Trophoblast cell (in vitro differentiated cells and primary cell): ENCODE measurements around the gene KIAA0232.
A peak's percentile ranks its signal among the peaks of the same experiment; 100 is the strongest.

ENCODE experiments used
- DNase-seq, 2 donors: peaks; one replicate each; pipeline ENCODE4 v3.0.0-alpha.2; 2016
- H2AFZ ChIP-seq: 2 replicates; pipeline ENCODE4 v1.6.1; 2013; ENCODE audit warnings: low read length, moderate library complexity, mild to moderate bottlenecking; ENCODE audit not compliant: insufficient read depth, poor library complexity
- H2AK5ac ChIP-seq: 2 replicates; pipeline ENCODE4 v1.6.1; 2013; ENCODE audit warnings: mild to moderate bottlenecking, low read length
- H2BK120ac ChIP-seq: 2 replicates; pipeline ENCODE4 v1.6.1; 2013; ENCODE audit warnings: low read length, mild to moderate bottlenecking, moderate library complexity; ENCODE audit not compliant: insufficient read depth, poor library complexity
- H2BK12ac ChIP-seq: 2 replicates; pipeline ENCODE4 v1.6.1; 2013; ENCODE audit warnings: mild to moderate bottlenecking, low read length, moderate library complexity
- H2BK5ac ChIP-seq: 2 replicates; pipeline ENCODE4 v1.6.1; 2013; ENCODE audit warnings: low read length, low read depth, moderate library complexity, mild to moderate bottlenecking; ENCODE audit not compliant: poor library complexity
- H3K14ac ChIP-seq: 2 replicates; pipeline ENCODE4 v1.6.1; 2013; ENCODE audit warnings: mild to moderate bottlenecking, low read length
- H3K18ac ChIP-seq: 2 replicates; pipeline ENCODE4 v1.6.1; 2013; ENCODE audit warnings: mild to moderate bottlenecking, low read length
- H3K23ac ChIP-seq: 2 replicates; pipeline ENCODE4 v1.6.1; 2013; ENCODE audit warnings: low read length
- H3K27ac ChIP-seq: 2 replicates; pipeline ENCODE4 v1.5.1; 2013; ENCODE audit warnings: low read depth, mild to moderate bottlenecking, inconsistent platforms, low read length, moderate library complexity
- H3K27me3 ChIP-seq: 2 replicates; pipeline ENCODE4 v1.6.1; 2013; ENCODE audit warnings: inconsistent platforms, mild to moderate bottlenecking, low read length, moderate library complexity; ENCODE audit not compliant: insufficient read depth
- H3K36me3 ChIP-seq, 2 experiments: 1 replicate in 1 of 2; 2 replicates in 1 of 2; pipeline ENCODE4 v1.6.1; 2013; ENCODE audit warnings: low read length in 2 of 2, mild to moderate bottlenecking in 2 of 2, moderate library complexity in 1 of 2; ENCODE audit not compliant: insufficient read depth in 2 of 2, control insufficient read depth in 1 of 2
- H3K4ac ChIP-seq: 2 replicates; pipeline ENCODE4 v1.6.1; 2013; ENCODE audit warnings: low read depth, mild to moderate bottlenecking, low read length, moderate library complexity
- H3K4me1 ChIP-seq, 2 experiments: 1 replicate in 1 of 2; 2 replicates in 1 of 2; pipeline ENCODE4 v1.6.1; 2013; ENCODE audit warnings: low read length in 2 of 2, mild to moderate bottlenecking in 2 of 2, moderate library complexity in 1 of 2; ENCODE audit not compliant: insufficient read depth in 2 of 2, control insufficient read depth in 1 of 2
- H3K4me2 ChIP-seq: 2 replicates; pipeline ENCODE4 v1.6.1; 2013; ENCODE audit warnings: inconsistent platforms, mild to moderate bottlenecking, low read length, moderate library complexity
- H3K4me3 ChIP-seq: 2 replicates; pipeline ENCODE4 v1.5.1; 2013; ENCODE audit warnings: mild to moderate bottlenecking, low read depth, low read length, inconsistent platforms
- H3K79me1 ChIP-seq: one replicate; pipeline ENCODE4 v1.6.1; 2013; ENCODE audit warnings: low read length
- H3K79me2 ChIP-seq: 2 replicates; pipeline ENCODE4 v1.6.1; 2013; ENCODE audit warnings: low read length, mild to moderate bottlenecking; ENCODE audit not compliant: control insufficient read depth, insufficient read depth, poor library complexity
- H3K9ac ChIP-seq: 2 replicates; pipeline ENCODE4 v1.6.1; 2013; ENCODE audit warnings: mild to moderate bottlenecking, low read length
- H3K9me3 ChIP-seq: 2 replicates; pipeline ENCODE4 v1.6.1; 2013; ENCODE audit warnings: low read depth, mild to moderate bottlenecking, control low read depth, inconsistent platforms, low read length; ENCODE audit not compliant: insufficient read depth
- H4K12ac ChIP-seq: 2 replicates; pipeline ENCODE4 v1.6.1; 2013; ENCODE audit warnings: low read depth, mild to moderate bottlenecking, low read length, moderate library complexity
- H4K8ac ChIP-seq: 2 replicates; pipeline ENCODE4 v1.6.1; 2013; ENCODE audit warnings: low read depth, mild to moderate bottlenecking, low read length, moderate library complexity
- H4K91ac ChIP-seq: one replicate; pipeline ENCODE4 v1.6.1; 2013; ENCODE audit warnings: low read depth, mild to moderate bottlenecking, low read length, moderate library complexity
- WGBS: extraction: QIAGEN DNeasy Blood & Tissue Kit; methylation state at CpG from one replicate; pipeline ENCODE4 v1.1.7; 2013; ENCODE audit warnings: missing lambda C conversion rate; ENCODE audit not compliant: insufficient read length, insufficient coverage; ENCODE audit errors: extremely low coverage; 5-methylcytosine and 5-hydroxymethylcytosine counted together

KIAA0232 gene

DNA sequence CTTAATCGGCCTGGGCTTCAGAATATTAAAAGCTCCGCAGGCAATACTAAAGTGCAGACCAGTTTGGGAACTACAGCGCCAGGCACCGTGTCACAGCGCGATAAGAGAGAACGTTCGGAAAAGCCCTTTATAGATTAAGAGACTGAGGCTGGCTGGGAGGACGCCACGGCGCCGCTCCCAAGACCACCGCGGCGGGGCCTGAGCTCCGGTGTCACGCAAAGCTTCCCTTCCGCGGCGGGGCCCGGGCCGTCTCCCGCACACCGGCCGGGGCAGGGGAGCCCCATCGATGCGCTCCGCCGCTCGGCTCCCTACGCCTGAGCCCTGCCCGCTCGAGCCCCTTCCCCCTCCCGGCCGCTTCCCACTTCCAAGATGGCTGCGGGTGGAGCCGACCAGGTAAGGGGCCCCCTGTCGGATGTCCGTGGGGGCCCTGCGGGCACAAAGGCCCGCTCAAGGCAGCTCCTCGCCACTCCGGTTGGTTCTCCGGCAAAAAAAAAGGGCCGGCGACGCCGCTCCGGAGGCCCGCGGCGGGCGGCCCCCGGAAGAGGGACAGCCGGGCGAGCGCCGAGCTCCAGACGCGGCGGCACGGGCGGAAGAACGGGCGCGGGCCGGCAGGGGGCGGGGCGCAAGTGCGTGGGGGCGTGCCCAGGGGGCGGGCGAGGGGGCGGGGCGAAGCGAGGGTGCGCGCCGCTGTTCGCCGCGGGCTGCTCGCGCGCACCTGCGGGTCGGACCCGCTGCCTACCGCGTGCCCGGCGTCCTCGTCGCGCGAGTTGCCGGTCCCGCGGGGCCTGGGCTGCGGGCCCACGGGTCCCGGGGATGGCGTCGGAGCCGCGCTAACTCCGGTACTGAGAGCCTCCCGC lies 126.8 kb downstream of the KIAA0232 start, which contains the start of gene TBC1D14:
TBC1D14 (plus strand) TSS at position 714 of the 857 bp plus-strand sequence. CDS start 13,564 bp downstream, outside the sequence.
- Histone ChIP-seq H3K9ac (peak within 1 kb of the TSS; percentile 96), H4K12ac (peak within 1 kb of the TSS; percentile 74), H2BK5ac (peak within 1 kb of the TSS; percentile 98), H2AK5ac (peak within 1 kb of the TSS; percentile 92), H3K9me3 (no peaks in the 10 kb centered on the region), H3K4me1 (peaks cover 12 to 14% of the 10 kb centered on the region in 2 experiments), H2BK12ac (peak within 1 kb of the TSS; percentile 29), H3K4me2 (peak within 1 kb of the TSS; percentile 96), H3K23ac (no peak within 1 kb of the TSS), H2BK120ac (peak within 1 kb of the TSS; percentile 87), H3K27ac (peak within 1 kb of the TSS; percentile 98), H3K4ac (peak within 1 kb of the TSS; percentile 85), H3K14ac (peak within 1 kb of the TSS; percentile 74), H3K18ac (peak within 1 kb of the TSS; percentile 92), H3K27me3 (no peaks in the 10 kb centered on the region), H3K79me2 (peaks cover 11% of the 10 kb centered on the region), H4K91ac (peak within 1 kb of the TSS; percentile 90), H3K79me1 (peaks cover 6% of the 10 kb centered on the region), H3K36me3 (no peaks in the 10 kb centered on the region), H4K8ac (peak within 1 kb of the TSS; percentile 96), H2AFZ (peak within 1 kb of the TSS; percentile 87), H3K4me3 (peak within 1 kb of the TSS; percentile 83)
- peak; percentile 78 to 81 for DNase-seq
- WGBS = no CpG with 5 or more reads among the region's 108 CpGs

DNA sequence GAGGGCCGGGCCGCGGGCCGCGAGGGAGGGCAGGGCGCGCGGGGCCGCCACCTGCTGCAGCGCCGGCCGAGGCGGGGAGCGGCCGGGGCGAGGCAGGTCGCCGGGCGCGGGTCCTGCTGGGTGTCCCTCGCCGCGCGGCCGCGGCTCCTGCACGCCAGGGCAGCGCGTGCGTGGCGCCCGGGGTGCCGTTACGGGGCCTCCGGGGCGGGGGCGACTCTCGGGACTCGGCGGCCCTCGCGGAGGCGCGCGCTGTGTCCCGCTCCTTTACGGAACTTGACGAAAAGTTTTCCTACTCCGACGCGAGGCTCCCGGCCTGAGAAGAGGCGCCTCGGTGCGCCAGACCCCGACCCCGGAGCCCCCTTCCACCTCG lies 127.4 kb downstream of the KIAA0232 start:
- H2BK5ac ChIP-seq = no peak overlapping the region
- no CpG with 5 or more reads among the region's 58 CpGs for WGBS
- H2BK120ac ChIP-seq = peak overlapping the region; percentile 44
- peak overlapping the region; percentile 85 for H3K4ac ChIP-seq
- H3K36me3 ChIP-seq = no peaks in the 10 kb centered on the region
- H2AFZ ChIP-seq = peak overlapping the region; percentile 87
- H3K4me1 ChIP-seq = peaks cover 12 to 17% of the 10 kb centered on the region in 2 experiments
- H3K79me1 ChIP-seq = peaks cover 6% of the 10 kb centered on the region
- H3K4me2 ChIP-seq = peak overlapping the region; percentile 96
- H3K18ac ChIP-seq = peak overlapping the region; percentile 91
- no peak overlapping the region for H3K23ac ChIP-seq
- peak overlapping the region; percentile 71 for H4K8ac ChIP-seq
- H4K12ac ChIP-seq = peak overlapping the region; percentile 17
- H2AK5ac ChIP-seq = peak overlapping the region; percentile 92
- H3K79me2 ChIP-seq = peaks cover 11% of the 10 kb centered on the region
- no peak overlapping the region for H3K27ac ChIP-seq
- DNase-seq = no peak
- no peaks in the 10 kb centered on the region for H3K27me3 ChIP-seq
- no peak overlapping the region for H2BK12ac ChIP-seq
- no peaks in the 10 kb centered on the region for H3K9me3 ChIP-seq
- peak overlapping the region; percentile 62 for H3K9ac ChIP-seq
- H3K14ac ChIP-seq = peak overlapping the region; percentile 74
- H3K4me3 ChIP-seq = peak overlapping the region; percentile 83
- H4K91ac ChIP-seq = peak overlapping the region; percentile 75

DNA sequence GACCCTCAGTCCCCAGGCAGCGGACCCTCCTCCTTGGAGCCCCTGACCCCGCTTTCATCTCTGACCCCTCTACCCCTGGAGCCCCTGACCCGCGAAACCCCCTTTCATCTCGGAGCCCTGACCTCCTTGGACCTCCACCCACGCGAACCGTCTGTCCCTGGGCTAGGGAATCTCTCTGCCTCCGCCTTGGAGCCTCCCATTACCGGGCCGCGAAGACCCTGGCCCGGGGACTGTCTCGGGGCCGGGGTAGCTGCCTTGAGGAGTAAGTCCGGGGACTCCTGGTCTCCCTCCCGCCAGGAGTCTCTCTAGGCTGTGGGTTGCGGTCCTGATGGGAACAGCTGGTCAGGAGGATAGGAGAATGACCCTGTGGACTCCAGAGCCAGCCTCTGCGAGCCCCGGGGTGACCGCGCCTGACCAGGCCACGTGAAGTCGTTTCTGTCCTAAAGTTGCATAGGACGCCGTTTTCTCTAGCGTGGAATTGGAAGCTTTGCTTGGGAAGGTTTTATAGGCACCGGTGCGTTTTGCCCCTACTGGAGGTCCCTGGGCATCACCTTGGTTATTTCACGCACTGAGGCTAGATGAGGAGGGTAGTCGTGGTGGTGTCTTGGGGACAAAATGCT lies 127.9 kb downstream of the KIAA0232 start:
- H3K14ac ChIP-seq = peak overlapping the region; percentile 74
- peak overlapping the region; percentile 92 for H2AK5ac ChIP-seq
- peak overlapping the region; percentile 96 for H3K4me2 ChIP-seq
- peaks cover 8% of the 10 kb centered on the region for H3K79me1 ChIP-seq
- peak overlapping the region; percentile 17 for H4K12ac ChIP-seq
- H3K23ac ChIP-seq = no peak overlapping the region
- no CpG with 5 or more reads among the region's 31 CpGs for WGBS
- no peak overlapping the region for H3K27ac ChIP-seq
- H2AFZ ChIP-seq = peak overlapping the region; percentile 87
- H4K8ac ChIP-seq = peak overlapping the region; percentile 71
- H3K4me1 ChIP-seq = peaks cover 15 to 21% of the 10 kb centered on the region in 2 experiments
- H2BK120ac ChIP-seq = peak overlapping the region; percentile 44
- no peaks in the 10 kb centered on the region for H3K27me3 ChIP-seq
- H4K91ac ChIP-seq = peak overlapping the region; percentile 75
- peak overlapping the region; percentile 62 for H3K9ac ChIP-seq
- peak overlapping the region; percentile 85 for H3K4ac ChIP-seq
- no peak overlapping the region for H2BK5ac ChIP-seq
- H3K4me3 ChIP-seq = peak overlapping the region; percentile 83
- no peaks in the 10 kb centered on the region for H3K36me3 ChIP-seq
- peak in 1 of 2 donors; percentile 42 for DNase-seq
- peak overlapping the region; percentile 91 for H3K18ac ChIP-seq
- H3K79me2 ChIP-seq = peaks cover 11% of the 10 kb centered on the region
- H3K9me3 ChIP-seq = no peaks in the 10 kb centered on the region
- H2BK12ac ChIP-seq = peak overlapping the region; percentile 29

DNA sequence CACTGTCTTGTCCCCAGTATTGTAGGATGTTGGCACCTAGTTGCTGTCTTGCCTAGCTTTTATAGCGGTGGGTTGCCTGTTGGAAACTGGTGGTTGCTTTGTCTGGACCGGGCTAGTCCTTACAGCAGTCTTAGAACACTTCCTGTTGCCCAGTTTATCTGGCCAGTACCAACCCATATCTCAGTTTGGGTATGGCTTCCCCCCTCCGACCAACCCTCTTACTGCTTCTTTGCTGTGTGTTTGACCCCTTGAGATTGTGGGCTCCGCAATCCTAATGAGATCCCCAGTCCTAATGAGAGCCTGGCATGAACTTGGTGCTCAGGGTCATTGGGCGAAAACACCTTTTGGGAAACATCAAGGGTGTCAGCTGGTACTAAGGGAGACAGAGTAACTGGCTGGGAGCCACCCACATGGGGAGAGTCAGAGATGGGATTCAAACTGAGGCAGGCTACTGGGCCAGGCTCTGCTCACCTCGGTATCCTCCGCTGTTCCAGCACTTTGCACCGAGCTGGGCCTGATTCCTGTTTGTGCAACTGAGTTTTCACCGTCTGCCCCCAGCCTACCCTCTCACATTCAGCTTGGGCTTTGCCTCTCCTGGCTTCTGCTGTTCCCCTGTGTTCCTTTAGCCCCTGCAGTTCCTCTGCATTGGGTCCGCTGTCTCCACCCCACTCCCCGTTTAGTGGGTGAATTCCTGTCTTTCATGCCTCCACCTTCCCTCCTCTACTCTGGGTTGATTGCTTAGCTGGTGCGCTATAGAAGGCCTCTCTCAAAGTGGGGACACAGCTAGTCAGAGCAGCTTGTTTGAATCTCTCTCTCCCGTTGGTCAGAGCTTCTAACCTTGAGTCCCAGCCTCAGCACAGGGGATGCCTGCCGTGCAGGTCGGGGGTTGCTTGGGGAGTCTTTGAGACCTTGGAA lies 128.7 kb downstream of the KIAA0232 start:
- H3K23ac ChIP-seq = no peak overlapping the region
- no peak overlapping the region for H3K4ac ChIP-seq
- no peak overlapping the region for H2AK5ac ChIP-seq
- no peak for DNase-seq
- H4K91ac ChIP-seq = no peak overlapping the region
- no peak overlapping the region for H4K12ac ChIP-seq
- no peak overlapping the region for H3K9ac ChIP-seq
- peaks cover 11% of the 10 kb centered on the region for H3K79me2 ChIP-seq
- H3K4me2 ChIP-seq = peak overlapping the region; percentile 96
- no peak overlapping the region for H3K18ac ChIP-seq
- no peak overlapping the region for H4K8ac ChIP-seq
- no peaks in the 10 kb centered on the region for H3K27me3 ChIP-seq
- H3K4me1 ChIP-seq = peaks cover 20 to 26% of the 10 kb centered on the region in 2 experiments
- no peaks in the 10 kb centered on the region for H3K9me3 ChIP-seq
- H3K14ac ChIP-seq = no peak overlapping the region
- H3K79me1 ChIP-seq = peaks cover 13% of the 10 kb centered on the region
- no peak overlapping the region for H2BK5ac ChIP-seq
- no peak overlapping the region for H2BK12ac ChIP-seq
- no peak overlapping the region for H3K27ac ChIP-seq
- no peak overlapping the region for H2BK120ac ChIP-seq
- WGBS = no CpG with 5 or more reads among the region's 15 CpGs
- no peak overlapping the region for H3K4me3 ChIP-seq
- no peaks in the 10 kb centered on the region for H3K36me3 ChIP-seq
- H2AFZ ChIP-seq = no peak overlapping the region
